Cerebellar cortex (tissue), 1 donor: ENCODE measurements around the gene HOMER1.
A peak's percentile ranks its signal among the peaks of the same experiment; 100 is the strongest.
"Not testable (repeated sequence)": the region's sequence is repeated elsewhere in the genome, so short reads cannot be mapped to it uniquely, and the experiment has no call there.

Experiments
- DNase-seq: peaks from one replicate; pipeline ENCODE4 v3.0.0-alpha.2; 2015; ENCODE audit warnings: low spot score

Gene HOMER1

GRCh38 chr5:79516986-79517385 lies 3.1 kb upstream of the HOMER1 start:
- no peak for DNase-seq

- not testable (repeated sequence) for DNase-seq
Observed at GRCh38 chr5:79516331-79516730, 2.4 kb upstream of the HOMER1 start.

- DNase-seq = peak; percentile 98
Observed at GRCh38 chr5:79514391-79515105, 614 bp upstream of the HOMER1 start.

GRCh38 chr5:79513308-79513703 lies 628 bp downstream of the HOMER1 start:
- DNase-seq = no peak

- DNase-seq = peak; percentile 47
Observed at GRCh38 chr5:79512471-79513307, 1.2 kb downstream of the HOMER1 start.

GRCh38 chr5:79512049-79512448 lies 1.9 kb downstream of the HOMER1 start:
- peak; percentile 36 for DNase-seq

- DNase-seq = peak; percentile 32
Observed at GRCh38 chr5:79510638-79511037, 3.3 kb downstream of the HOMER1 start.

- DNase-seq = no peak
Observed at GRCh38 chr5:79509244-79509885, 4.6 kb downstream of the HOMER1 start.

GRCh38 chr5:79508794-79509193 lies 5.1 kb downstream of the HOMER1 start:
- peak; percentile 20 for DNase-seq

- DNase-seq = peak; percentile 36
Observed at GRCh38 chr5:79508354-79508753, 5.6 kb downstream of the HOMER1 start.

- DNase-seq = peak; percentile 25
Observed at GRCh38 chr5:79507251-79508205, 6.4 kb downstream of the HOMER1 start.

GRCh38 chr5:79505138-79505537 lies 8.8 kb downstream of the HOMER1 start:
- no peak for DNase-seq

GRCh38 chr5:79503794-79504495 lies 10.0 kb downstream of the HOMER1 start:
- no peak for DNase-seq

GRCh38 chr5:79499640-79500273 lies 14.2 kb downstream of the HOMER1 start:
- DNase-seq = no peak

- no peak for DNase-seq
Observed at GRCh38 chr5:79495311-79495710, 18.6 kb downstream of the HOMER1 start.

GRCh38 chr5:79493596-79494345 lies 20.2 kb downstream of the HOMER1 start:
- no peak for DNase-seq

GRCh38 chr5:79491690-79492317 lies 22.1 kb downstream of the HOMER1 start:
- DNase-seq = no peak

GRCh38 chr5:79490323-79490936 lies 23.5 kb downstream of the HOMER1 start:
- no peak for DNase-seq

GRCh38 chr5:79489773-79490172 lies 24.2 kb downstream of the HOMER1 start:
- no peak for DNase-seq
